Prostate gland (tissue), 2 donors: ENCODE measurements around the gene SLC34A3.

Experiments
- CTCF ChIP-seq, 4 experiments: fragments of 200-600 bp in 2 of 4; fragments of 450-650 bp in 2 of 4; sonication (generic) in 2 of 4; IDR thresholded peaks; 1 replicate in 3 of 4; 2 replicates in 1 of 4; pipeline ENCODE4 v1.5.1; 2016 to 2019; ENCODE audit warnings: antibody characterized with exemption in 4 of 4, mild to moderate bottlenecking in 2 of 4, moderate library complexity in 2 of 4
- POLR2A ChIP-seq: fragments of 450-650 bp; IDR thresholded peaks from one replicate; pipeline ENCODE4 v1.6.1; 2016; ENCODE audit warnings: antibody characterized with exemption, mild to moderate bottlenecking

DNA sequence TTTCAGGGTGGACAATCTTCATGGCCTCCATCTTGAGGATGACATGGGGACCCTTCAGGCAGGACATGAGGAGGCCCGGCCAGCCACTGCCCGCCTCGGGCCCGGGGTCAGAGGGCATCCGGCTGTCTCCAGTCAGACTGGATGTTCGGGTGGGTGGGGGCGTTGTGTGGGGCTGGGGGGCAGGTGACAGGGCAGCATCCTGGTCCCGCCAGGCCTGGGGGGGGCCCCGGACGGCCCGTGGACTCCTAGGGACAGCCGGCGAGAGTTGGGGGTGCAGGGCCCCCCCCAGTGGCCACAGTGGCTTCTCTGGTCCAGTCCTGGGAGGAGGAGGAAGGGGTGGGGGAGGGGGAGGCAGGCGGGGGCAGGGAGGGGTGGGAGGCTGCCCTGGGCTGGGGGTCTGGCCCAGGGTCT, 9.6 kb upstream of the SLC34A3 start:
- TF ChIP-seq CTCF (IDR thresholded peaks at IDR 0.05), result no peak
- TF ChIP-seq POLR2A, result no peak
